ENCODE measurements around the gene SOX8.

Gene SOX8

DNA sequence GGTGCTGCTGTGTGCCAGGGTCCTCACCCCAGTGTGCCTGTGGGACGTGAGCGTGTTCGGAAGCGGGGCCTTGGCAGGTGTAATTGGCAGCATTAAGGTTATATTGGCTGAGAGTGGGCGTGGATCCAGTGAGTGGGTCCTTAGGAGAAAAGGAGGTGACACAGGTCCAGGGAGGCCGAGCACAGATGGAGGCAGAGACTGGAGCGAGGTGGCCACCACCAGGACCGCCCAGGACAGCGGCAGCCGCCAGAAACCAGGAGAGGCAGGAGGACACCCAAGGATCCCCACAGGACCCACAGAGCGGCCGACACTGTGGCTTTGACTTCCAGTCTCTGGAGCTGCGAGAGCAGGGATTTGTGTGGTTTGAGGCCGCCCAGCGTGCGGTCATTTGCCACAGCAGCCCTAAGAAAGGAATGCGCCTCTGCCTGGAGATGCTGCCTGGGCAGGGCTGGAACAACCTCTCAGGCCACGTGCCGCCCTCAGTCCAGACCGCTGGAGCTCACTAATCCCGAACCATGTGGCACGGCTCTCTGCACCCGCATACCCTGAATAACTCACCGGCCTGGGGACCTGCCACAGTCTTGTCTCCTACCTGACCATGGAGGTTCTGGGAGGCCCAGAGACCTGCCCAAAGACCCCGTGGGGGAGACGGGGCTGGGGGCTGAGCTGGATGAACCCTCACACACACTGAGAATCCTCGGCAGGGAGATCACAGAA, 45.4 kb downstream of the SOX8 start:
- no peak for DNase-seq (ENCODE audit: low spot score)

DNA sequence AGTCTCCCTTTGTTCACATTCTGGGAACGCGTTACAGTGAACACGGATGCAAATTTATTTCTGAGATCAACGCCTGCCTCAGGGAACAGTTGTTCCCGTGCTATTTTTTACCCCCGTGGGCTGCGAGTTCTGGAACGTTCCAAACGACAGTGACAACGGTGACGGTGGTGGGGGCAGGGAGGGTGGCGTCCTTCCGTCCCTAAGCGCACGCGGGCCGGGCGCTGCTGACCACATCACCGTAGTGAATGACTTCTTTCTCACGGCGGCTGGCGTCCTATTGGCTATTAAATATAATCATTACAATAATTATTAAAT, 45.9 kb downstream of the SOX8 start:
- no peak for DNase-seq (ENCODE audit: low spot score)

DNA sequence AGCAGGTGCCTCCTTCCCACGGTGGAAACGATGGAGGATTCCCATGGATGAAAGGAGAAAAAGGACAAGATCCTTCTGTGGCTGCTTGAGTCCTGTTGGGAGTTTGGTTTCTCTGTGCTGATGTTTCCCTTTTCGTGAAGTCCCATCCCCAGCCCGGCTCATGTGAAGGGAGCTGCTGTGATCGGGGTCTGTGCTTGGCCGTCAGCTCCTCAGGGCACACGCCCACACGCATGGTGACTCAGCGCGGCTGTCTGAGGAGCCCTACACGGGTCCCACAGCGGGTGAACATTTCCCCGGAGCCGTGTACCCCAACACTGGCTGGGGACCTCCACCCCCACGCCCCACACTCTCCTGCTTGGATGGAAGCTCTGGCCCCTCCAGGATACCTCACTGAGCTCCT, 46.5 kb downstream of the SOX8 start:
- DNase-seq (ENCODE audit: low spot score), result no peak

DNA sequence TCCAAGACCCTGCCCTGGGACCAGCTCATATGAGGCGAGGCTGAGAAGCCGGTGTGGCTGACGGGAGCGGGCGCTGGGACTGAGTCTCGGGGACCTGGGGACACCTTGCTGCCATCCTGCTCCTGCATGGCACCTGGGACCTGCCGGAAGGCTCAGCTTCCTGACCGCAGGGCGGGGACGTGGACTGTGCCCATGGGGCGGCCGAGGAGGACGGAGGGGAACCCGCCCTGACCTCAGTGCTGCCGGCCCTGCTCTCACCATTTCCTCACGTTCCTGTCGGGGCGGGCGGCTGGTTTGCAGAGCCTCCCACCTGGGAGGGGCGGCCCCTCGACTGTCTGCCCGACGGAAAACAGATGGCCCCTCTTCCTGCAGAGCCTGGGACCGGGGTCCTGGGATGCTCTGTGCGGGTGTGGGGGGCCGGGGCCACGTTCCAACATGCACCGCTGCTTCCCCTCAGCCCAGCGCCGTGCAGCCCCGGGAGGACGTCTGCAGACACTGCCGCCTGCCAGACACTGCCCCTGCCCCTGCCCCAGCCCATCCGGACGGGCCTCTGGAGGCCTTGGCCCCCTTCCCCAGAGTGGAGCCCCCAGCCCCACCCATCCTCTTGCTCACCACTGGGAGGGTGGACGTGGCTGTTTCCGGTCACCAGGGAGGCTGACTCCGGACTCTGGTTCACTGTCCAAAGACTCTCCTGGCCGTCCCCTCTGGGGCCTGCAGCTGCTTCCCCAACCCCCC, 47.1 kb downstream of the SOX8 start:
- DNase-seq (ENCODE audit: low spot score), result no peak

DNA sequence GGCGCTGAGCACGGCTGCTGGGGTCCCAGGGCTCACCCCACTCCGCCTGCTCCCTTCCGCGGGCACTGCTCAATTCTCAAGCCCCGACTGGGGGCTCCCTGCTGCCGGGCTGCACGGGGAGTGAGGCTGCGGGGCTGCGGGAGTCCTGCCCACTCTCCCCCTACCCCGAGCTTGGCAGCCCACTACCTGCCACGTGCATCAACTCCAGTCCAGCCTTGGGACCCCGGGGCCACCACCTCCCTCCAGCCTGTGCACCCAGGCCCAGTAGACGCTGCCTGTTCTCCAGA, 47.6 kb downstream of the SOX8 start:
- DNase-seq (ENCODE audit: low spot score), result no peak

DNA sequence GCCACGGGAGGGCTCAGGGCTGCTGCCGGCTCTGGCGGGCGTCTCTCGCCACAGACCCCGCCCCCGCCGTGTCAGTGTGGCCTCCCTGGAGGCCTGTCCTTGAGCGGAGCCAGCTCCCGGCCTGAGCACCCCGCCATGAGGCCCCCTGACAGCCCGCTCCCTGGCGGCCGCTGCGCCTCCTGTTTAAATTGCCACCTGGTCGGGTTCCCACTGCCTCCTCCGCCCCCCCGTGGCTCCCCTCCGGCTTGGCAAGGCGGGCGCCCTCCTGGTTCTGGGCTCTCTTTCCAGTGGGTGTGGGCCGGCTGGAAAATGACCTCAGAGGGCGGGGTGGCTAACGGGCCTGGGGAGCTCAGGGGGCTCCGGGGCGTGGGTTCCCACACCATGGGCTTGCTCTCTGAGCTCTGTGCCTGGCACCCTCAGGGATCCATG, 48.9 kb downstream of the SOX8 start:
- no peak for DNase-seq (ENCODE audit: low spot score)

DNA sequence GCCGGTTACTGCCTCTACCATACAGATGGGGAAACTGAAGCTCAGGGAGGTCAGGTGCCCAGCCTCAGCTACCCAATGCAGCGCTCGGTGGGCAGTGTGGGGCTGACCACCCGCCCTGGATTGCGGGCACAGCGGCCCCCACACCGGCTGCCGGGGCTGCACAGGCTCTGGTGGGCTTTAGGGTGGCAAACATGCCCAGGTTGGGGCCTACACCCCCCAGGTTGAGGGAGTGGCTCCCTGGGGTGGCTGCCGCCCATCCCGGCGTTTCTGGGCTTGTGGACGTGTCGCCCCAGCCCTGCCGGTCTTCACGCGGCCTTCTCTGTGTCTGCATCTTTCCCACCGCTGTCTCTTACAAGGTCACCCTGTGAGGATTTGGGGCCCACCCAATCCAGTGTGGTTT, 50.1 kb downstream of the SOX8 start:
- no peak for DNase-seq (ENCODE audit: low spot score)

DNA sequence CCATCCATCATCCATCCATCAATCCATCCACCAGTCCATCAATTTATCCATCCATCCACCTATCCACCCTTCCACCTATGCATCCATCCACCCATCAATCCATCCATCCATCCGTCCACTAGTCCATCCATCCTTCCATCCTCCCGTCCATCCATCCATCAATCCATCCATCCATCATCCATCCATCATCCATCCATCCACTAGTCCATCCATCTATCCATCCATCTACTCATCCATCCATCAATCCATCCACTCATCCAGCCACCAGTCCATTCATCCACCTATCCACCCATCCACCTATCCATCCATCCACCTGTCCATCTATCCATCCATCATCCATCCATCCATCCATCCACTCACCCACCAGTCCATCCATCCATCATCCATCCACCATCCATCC, 51.0 kb downstream of the SOX8 start:
- DNase-seq (ENCODE audit: low spot score), result no peak

DNA sequence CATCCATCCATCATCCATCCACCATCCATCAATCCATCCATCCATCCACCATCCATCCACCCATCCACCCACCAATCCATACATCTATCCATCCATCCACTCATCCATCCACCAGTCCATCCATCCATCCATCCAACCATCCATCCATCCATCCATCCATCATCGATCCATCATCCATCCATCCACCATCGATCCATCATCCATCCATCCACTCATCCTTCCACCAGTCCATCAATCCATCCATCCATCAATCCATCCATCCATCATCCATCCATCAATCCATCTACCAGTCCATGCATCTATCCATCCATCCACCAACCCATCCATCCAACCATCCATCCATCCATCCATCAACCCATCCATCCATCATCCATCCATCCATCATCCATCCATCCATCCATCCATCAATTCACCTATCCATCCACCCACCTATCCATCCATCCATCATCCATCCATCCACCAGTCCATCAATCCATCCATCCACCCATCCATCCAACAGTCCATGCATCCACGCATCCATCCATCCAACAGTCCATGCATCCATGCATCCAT, 51.6 kb downstream of the SOX8 start:
- DNase-seq (ENCODE audit: low spot score), result no peak

DNA sequence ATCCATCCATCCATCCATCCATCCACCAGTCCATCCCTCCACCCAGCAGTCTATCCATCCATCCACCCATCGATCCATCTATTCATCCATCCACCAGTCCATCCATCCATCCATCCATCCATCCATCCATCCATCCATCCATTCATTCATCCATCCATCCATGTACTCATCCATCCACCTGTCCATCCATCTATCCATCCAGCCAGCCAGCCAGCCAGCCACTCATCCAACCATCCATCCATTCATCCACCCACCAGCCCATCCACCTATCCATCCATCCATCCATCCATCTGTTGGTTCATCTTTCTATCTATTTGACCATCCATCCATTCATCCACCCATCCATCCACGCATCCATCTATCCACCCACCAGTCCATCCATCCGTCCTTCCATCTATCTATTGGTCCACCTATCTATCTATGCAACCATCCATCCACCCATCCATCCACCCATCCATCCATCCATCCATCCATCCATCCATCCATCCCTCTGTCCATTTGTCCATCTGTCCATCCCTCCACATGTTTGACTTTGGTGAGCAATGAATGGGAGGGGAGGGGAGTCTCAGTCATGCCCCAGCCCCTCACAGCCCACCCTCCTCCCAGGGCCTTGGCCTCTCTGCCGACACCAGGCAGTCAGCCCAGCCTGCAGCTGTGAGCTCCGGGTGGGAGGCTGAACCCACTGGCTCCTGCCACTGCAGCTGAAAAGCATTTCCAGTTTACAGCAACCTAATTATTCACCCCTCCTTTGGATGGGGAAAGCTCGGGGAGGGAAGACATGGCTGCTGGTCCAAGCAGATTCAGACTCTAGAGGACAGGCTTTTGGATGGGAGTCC, 52.9 kb downstream of the SOX8 start:
- DNase-seq (ENCODE audit: low spot score), result no peak

DNA sequence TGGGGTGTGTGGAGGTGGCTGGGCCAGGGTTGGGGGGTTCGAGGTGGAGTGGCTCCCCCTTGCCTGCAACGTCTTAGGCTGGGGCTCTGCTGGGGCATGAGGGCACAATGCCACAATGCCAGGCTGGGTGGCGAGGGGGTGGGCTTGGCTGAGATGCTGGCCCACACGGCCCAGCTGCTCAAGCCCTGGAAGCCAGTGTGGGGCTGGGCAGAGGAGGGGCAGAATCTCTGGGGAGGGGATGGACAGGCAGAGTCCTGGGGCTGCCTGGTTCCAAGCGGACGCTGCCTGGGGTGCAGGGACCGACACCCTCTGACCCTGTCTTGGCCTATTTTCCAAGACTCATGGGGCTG, 53.5 kb downstream of the SOX8 start:
- no peak for DNase-seq (ENCODE audit: low spot score)

DNA sequence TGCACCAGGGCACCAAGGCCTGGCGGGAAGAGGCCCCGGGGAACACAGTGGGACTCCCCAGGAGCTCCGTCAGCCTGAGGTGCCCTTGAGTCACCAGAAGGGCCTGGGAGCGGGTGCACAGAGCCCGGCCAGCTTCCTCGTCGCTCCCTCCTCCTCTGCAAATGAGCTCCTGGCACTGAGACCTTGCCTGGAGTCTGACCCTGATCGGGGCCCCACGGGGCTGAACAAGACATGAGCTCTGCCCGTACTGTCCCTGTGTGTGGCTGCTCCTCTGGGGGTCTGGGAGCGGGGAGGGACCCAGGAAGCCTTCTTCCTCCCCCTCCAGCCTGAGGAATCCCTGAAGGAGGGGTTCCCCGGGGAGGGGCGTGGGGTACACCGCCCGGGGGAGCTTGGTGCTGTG, 54.6 kb downstream of the SOX8 start:
- peak; percentile 36 for DNase-seq (ENCODE audit: low spot score)

Measured in RKO (cell line).